GM19324 (cell line): ENCODE results near the gene RIPK1.
"Not testable (repeated sequence)": the region's sequence is repeated elsewhere in the genome, so short reads cannot be mapped to it uniquely, and the experiment has no call there.

Experiments used
- ATAC-seq: cut with Tn5 transposase; IDR thresholded peaks from one replicate; pipeline ENCODE4 v1.9.1; 2021; ENCODE audit warnings: mild to moderate bottlenecking, moderate library complexity; ENCODE audit not compliant: unreplicated experiment, low FRiP score

Gene RIPK1

GRCh38 chr6:3045369-3045768 lies 22.9 kb upstream of the RIPK1 start:
- ATAC-seq, result no peak

DNA sequence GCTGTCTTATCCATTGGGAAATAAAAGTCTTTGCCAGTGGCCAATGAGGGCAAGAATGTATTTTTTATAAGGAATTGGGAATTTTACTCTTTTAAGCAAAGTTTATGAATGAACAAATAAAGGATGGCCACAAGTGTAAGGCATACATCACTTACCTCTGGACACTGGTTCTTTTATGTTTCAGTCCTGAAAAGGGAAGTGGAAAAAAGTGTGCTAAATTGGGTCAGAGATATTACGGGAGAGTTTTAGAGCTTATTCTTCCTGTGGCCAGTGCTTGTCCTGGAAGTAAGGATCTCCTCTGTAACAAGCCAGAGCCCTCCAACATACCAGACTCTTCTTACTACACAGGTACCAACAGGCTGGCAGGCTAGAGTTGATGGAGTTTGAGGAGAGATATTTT lies 22.5 kb upstream of the RIPK1 start:
- ATAC-seq, result no peak

GRCh38 chr6:3046295-3046694 lies 22.0 kb upstream of the RIPK1 start:
- no peak for ATAC-seq

DNA sequence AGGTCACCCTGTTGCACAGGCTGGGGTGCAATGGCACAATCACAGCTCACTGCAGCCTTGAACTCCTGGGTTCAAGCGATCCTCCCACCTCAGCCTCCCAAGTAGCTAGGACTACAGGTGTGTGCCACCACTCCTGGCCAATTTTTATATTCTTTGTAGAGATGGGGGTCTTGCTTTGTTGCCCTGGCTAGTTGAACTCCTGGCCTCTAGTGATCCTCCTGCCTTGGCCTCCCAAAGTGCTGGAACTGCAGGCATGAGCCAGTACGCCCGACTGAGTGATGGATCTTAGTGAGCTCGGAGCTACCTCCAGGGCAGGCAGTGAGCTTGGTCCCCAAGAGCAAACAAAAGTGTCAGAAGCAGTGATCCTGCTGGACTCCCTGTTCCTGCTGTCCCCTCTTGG lies 20.3 kb upstream of the RIPK1 start:
- ATAC-seq, result not testable (repeated sequence)

DNA sequence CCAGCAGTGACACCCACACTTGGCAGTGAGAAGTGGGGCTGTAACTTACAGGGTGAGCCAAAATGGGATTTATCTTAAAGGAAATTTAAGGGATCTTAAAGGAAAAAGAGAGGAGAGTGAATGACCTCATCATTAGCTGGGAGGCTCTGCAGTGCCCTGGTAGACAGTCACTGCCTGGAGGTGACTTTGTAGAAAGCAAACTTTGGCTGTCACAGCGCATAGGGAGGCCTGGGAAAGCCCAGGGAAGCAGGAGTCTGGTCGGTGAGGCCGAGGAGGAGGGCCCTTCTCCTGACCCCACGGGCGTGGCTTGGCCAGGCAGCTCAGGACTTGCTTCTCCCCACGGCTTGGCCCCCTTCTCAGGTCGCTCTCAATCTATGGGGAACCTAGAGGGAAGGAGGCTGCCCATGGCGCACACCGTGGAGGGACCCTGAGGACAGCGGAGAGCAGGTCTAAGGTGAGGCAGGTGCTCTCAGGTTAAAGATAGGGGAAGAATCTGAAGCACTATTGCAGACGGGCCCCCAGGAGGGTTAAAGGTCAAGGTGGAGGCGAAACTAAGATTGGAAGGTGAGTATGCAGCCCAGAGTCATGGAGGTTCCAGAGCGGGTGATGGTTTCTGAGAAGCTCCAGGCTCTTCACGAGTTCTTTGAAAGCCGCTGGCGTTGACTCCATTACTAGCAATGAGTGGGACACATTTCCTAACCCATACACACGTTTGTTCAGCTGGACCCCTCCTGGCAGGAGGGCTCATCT lies 15.6 kb upstream of the RIPK1 start:
- no peak for ATAC-seq

DNA sequence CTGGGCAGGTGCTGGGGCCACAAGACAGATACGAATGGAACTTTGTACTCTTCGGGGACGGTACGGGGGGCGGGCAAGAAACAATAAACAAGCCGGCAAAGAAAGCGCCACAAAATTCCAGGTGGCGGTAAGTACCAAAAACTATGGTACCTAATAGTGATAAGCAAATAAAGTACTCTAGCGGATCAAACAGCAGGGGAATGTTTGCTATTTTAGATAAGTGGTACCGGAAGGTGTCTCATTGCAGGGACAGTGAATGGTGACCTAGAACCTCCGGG lies 15.1 kb upstream of the RIPK1 start:
- no peak for ATAC-seq

DNA sequence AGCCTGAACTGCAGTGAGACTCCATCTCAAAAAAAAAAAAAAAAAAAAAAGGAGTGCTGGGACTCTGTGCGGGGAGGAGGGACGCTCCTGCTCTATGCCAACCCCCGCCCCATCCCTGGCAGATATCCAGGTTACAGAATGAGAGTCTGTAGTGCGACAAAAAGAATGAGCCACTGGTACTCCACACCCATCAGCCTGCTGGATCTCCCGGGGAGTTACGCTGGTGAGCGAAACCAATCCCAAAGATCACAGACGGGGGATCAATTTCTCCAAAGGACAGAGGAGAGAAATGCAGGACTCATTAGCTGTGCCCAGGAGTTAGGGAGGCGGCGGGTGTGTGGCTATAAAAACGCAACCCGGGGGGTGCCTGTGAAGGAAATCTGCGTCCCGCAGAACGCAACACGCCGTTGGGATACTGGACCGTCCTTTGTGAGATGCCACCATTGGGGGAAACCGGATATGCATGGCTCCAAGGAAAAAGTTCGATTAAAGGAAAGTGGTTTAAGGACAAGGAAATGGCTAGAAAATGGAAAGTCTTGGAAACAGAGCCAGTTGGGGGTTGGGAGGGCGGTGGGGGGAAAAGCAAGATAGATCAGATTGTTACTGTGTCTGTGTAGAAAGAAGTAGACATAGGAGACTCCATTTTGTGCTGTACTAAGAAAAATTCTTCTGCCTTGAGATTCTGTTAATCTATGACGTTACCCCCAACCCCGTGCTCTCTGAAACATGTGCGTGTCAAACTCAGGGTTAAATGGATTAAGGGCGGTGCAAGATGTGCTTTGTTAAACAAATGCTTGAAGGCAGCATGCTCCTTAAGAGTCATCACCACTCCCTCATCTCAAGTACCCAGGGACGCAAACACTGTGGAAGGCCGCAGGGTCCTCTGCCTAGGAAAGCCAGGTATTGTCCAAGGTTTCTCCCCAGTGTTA lies 13.8 kb upstream of the RIPK1 start:
- ATAC-seq, result not testable (repeated sequence)

DNA sequence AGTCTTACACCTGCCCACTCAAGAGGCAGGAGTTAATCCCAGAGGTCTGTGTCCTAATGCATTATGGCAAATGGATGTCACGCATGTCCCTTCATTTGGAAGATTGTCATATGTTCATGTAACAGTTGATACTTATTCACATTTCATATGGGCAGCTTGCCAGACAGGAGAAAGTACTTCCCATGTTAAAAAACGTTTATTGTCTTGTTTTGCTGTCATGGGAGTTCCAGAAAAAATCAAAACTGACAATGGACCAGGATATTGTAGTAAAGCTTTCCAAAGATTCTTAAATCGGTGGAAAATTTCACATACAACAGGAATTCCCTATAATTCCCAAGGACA lies 13.2 kb upstream of the RIPK1 start:
- not testable (repeated sequence) for ATAC-seq

- no peak for ATAC-seq
Observed at GRCh38 chr6:3057063-3057770, 11.1 kb upstream of the RIPK1 start.

DNA sequence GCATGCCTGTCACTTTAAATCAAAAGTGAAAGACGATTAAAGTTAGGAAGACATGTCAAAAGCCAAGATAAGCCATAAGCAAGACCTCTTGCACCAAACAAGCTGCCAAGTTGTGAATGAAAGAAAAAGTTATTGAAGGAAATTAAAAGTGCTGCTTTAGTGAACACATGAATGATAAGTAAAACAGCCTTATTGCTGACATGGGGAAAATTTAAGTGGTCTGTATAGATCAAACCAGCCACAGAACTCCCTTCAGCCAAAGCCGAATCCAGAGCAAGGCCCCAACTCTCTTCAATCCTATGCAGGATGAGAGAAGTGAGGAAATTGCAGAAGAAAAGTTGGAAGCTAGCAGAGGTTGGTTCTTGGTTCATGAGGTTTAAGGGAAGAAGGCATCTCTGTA lies 9.3 kb upstream of the RIPK1 start:
- ATAC-seq, result no peak

GRCh38 chr6:3060092-3060491 lies 8.2 kb upstream of the RIPK1 start:
- not testable (repeated sequence) for ATAC-seq

- ATAC-seq, result no peak
Observed at GRCh38 chr6:3061501-3061941, 6.8 kb upstream of the RIPK1 start.

- ATAC-seq, result not testable (repeated sequence)
Observed at GRCh38 chr6:3063340-3063732, 5.0 kb upstream of the RIPK1 start.

- ATAC-seq, result peak; percentile 79
Observed at GRCh38 chr6:3063733-3064700, 4.3 kb upstream of the RIPK1 start.

- no peak for ATAC-seq
Observed at GRCh38 chr6:3071568-3071967, 3.3 kb downstream of the RIPK1 start.

DNA sequence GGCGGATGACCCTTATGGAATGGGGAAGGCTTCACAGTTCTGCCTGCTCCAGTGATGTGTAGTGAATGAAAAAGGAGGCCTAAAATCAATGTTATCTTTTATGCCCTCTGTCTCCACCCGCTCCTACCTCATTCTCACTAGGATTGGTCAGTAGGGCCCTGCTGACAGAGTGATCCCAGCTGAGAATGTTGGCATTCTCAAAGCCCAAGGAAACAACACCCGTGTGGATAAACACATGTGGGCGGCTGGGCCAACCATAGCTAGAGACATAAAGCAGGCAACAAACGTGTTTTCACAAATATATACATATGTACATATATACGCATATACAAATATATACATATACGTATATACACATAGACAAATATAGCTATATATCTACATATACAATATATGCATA lies 4.5 kb downstream of the RIPK1 start:
- no peak for ATAC-seq

- no peak for ATAC-seq
Observed at GRCh38 chr6:3073382-3073781, 5.1 kb downstream of the RIPK1 start.

GRCh38 chr6:3075772-3076113 lies 7.4 kb downstream of the RIPK1 start:
- ATAC-seq, result no peak

- no peak for ATAC-seq
Observed at GRCh38 chr6:3076320-3076719, 8.0 kb downstream of the RIPK1 start.

GRCh38 chr6:3077430-3077829 lies 9.1 kb downstream of the RIPK1 start:
- no peak for ATAC-seq
